GM18526 (cell line): ENCODE results near the gene PYGO2.

Experiments used
- POLR2A ChIP-seq: IDR thresholded peaks from 3 replicates; pipeline ENCODE4 v1.6.1; 2011; ENCODE audit not compliant: insufficient read length; ENCODE audit errors: extremely low read depth

PYGO2 gene

DNA sequence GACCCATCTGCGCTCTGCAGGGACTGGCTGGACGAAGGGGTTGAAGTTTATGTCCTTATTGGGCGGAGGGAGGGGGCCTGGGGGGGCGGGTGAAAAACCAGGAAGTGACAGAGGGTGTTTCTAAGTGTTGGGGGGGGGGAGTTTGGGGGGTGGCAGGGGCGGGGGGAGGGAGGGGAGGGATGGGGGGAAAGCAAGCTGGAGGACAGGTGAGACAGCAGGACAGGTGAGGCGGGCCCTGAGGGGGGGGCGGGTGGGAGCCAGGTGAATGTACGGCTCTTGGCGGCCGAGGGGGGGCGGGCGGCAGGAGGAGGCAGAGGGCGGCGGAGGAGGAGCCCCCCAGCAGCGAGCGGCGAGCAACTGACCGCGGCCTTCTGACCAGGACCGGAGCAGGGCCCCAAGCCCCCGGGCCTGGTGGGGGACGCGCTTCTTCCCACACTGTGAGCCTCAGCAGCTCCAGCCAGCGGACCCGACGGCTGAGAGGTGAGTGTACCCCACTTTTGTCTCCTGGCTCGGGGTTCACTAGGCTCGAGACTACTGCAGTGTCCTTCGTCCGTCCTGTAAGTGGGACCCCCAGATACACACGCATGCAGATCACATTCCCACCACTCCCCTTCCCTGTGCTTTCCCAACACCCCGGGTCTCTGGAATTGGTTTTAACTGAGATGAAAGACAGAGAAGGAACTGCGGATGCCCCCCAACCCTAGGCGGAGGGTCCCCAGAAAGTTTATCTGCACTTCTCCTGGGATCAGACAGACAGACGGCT is 41.1 kb upstream of the PYGO2 start, which contains the start of gene ZBTB7B:
TSS of gene ZBTB7B (plus strand) at position 339 of the 763 bp plus-strand sequence. CDS start 11,859 bp downstream, outside the sequence.
- peak; percentile 16 for TF ChIP-seq POLR2A

DNA sequence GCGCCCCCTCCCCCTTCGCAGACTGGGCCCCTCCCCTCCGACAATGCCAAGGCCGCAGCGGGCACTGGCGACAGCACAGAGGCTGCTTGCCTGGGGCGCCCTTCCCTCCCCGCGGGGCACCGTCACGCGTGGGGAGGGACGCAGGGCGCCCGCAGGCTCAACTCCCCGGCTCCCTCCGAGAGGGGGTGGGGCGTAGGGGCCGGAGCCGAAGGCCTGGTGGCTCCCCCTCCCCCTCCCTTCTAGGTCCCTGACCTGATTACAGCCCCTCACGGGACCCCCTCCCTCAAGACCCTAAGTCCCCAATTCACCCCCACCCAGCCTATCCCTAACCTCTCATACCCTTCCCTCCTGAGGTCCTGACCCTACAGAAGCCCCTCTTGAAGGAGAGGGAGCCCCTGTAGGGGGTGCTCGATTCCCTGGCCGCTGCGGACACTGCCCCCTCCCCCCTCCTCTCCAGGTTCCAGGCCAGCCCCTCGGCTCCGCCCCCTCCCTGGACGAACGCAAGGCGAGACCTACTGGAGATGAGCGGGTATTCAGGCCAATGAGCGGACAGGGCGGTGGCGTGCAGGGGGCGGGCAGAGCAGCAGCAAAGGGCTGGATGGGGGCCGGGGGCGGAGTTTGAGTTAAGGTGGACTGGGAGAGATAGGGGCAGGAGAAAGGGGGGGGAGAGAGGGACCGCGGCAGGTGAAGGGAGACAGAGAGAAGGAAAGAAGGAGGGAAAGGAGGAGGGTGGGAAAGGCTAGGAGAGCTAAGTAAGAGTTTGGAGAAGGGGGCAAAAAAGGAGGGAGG is 40.3 kb upstream of the PYGO2 start:
- no peak for TF ChIP-seq POLR2A

DNA sequence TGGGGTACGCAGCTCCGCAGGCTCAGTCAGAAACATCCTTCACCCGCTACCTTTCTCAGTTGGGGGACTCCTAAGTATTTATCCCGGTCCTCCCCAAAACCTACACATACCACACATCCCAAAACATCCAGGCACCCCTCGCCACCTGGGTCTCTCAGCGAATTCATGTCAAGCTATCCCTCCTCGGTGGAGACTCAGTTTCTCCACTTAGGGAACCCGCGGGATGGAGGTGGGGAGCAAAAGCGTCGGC is 39.8 kb upstream of the PYGO2 start:
- TF ChIP-seq POLR2A = no peak

DNA sequence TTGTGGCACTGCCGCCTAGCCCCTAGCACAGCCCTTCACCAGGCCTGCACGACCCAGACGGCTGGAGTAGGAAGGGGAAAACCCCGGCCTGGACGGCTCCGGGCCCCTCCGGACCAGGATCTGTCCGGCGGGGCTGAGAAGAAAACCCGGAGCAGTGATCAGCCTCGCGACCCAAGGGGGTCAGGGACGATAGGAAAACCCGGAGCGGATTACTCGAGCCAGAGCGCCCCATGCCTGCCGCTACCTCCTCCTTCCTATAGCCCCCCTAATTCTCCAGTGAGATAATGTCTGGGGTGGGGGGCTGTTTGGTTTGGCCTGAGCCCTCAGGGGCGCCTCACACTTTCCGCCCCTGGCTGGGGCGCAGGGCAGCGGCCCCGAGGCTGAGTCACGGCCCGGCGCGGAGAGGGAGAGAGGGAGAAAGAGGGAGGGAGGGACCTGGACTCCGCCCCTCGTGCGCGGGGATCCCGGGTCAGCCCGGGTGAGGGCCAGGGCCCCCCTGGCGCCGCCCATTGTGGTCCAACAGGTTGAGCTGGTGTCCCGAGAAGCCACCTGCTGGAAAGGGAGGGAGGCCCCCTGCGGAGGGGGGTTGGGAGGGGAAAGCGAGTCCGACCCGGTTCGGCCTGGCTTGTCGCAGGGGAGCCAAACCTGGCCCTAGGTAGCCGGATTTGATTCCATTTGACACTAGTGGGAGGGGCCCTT is 39.3 kb upstream of the PYGO2 start:
- peak; percentile 44 for TF ChIP-seq POLR2A

DNA sequence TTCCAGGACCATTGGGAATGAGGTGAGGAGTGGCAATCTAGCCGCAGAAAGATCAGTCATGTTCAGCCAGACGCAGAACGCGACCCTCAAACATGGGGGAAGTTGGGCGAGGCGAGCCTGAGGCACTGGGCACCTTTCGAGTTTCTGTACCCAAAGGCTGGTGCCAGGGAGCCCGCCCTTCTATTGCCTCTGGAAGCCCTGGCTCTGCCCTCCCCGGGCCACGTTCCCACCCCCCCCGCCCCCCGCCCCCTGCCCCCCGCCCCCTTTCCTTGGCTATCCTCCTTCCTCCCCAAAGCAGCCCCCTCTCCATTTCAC is 38.8 kb upstream of the PYGO2 start:
- peak; percentile 4 for TF ChIP-seq POLR2A

DNA sequence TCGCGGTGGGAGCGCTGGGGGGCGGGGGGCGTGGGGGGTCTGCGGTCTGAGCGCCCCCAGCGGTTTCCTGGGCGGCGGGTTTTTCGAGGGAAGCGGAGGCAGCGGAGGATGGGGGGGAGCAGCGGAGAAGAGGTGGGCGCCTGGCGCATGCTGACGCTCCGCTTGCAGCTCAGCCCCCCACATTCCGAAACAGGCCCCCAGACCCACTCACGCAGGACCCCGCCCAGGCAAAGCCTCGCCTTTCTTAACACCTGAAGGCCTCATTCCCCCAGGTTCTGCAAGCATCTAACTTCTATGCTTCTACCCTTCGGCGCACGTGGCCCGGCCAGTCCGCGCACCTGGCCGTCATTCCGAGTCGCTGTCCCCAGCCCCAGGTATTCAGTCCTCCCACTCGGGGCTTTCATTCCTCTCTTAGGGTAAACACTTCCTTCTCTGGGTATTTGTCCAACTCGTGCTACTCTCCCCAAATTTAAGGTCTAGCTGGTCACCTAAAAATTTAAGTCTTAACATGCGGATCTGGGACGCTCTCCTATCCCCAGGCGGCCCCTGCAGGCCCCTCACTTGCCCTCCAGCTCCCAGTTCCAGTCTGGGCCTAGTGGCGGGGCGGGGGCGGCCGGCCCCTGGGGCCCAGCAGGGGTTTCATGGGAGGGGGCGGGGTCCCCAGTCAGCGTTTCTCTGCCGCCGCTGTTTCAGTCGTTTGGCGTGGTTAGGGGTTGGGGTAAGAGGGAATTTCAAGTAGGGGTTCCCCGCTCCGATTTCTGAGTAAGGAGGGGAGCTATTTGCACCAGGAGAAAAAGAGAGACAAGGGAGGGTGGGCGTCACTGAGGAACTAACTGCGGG is 38.2 kb upstream of the PYGO2 start:
- no peak for TF ChIP-seq POLR2A

DNA sequence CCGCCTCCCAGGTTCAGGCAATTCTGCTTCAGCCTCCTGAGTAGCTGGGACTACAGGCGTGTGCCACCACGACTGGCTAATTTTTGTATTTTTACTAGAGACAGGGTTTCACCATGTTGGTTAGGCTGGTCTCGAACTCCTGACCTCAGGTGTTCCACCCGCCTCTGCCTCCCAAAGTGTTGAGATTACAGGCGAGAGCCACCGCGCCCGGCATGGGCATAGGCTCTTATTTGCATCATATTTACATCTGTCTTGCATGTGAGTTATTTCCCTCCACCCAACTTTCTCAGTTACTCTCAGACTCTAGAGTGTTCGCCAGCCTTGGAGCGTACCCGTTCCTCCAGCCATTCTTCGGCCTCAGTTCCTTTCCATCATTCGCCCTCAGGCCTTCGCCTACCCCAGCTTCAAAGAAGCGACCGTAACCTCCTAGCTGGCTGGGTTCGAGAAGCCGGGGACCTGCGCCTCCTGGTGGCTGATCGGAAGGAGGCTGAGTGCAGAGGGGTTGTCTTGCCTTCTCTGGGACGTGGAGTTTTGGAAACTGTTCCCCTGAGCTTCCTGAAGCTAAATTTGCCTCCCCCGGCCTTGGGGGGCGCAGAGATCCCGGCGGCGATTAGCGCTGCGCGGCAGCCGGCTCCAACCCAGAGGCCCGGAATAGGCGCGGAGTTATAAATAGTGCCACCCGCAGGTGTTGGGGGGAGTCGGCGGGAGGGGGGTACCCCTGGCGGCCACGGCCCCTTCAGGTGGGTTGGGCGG is 37.4 kb upstream of the PYGO2 start:
- TF ChIP-seq POLR2A = peak; percentile 58

DNA sequence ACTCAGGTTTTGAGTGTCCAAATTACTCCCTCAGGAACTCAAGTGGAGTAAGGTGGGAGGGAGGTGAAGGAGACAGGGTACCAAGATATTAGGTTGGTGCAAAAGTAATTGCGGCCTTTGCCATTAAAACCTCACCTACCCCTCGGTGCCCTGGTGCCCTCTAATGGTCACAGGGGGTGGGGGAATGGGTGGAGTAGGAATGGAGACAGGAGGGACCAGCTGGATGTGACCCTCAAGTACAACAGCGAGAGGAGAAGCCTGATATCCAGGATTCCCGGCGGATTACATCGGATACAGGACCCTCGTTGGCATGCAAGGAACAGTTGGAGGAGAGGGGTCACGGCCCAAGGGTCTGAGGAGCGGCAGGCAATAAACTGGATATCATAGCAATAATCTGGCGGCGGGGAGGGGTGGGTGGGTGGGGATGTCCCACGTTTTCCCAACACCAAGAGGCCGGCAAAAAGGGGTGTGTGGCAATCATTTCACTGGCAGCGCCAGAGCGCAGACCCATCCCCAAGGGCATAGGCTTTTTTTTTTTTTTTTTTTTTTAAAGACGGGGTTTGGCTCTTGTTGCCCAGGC is 36.7 kb upstream of the PYGO2 start:
- TF ChIP-seq POLR2A = no peak

DNA sequence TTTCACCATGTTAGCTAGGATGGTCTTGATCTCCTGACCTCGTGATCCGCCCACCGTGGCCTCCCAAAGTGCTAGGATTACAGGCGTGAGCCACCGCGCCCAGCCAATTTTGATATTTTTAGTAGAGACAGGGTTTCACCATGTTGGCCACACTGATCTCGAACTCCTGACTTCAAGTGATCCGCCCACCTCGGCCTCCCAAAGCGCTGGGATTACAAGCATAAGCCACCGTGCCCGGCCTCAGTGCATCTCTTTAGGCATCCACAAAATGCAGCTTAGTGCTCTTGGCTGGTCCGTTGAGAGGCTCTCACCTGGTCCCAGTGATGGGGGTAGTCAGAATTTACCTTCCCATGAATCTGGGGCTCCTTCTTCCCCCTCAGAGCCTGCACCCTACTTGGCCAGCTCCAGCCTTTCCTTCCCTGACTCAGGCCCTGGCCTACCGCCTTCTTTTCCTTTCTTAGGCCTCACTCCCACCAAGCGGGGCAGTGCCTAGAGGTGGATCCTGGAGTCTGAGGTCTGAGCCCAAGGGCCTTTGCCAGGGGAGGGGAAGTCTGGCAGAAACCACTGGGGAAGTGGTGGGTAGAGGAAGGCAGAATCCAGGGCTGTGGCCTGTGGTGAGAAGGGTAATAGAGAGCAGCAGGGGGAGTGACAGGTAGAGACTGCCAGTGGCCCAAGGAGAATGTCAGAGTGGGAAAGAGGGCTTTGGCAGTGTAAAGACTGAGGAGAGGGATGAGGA is 35.6 kb upstream of the PYGO2 start:
- no peak for TF ChIP-seq POLR2A

DNA sequence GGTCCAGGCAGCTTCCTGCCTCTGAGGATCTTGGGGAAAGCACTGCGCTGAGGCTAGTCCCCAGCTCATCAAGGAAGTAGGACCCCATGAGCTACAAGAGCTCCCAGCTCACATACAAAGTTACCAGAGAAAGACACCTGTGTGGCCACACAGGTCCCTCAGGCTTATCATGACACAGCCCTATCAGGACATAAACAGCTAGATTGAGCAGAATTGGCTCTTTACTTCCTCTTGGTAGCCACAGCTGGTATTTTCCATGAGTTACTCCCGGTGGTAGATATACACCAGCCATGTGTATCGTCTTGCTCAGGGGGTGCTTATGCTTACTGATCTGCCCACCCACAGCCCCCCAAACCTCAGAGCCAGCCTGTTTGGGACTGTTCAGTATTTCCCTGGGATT is 33.0 kb upstream of the PYGO2 start:
- no peak for TF ChIP-seq POLR2A

DNA sequence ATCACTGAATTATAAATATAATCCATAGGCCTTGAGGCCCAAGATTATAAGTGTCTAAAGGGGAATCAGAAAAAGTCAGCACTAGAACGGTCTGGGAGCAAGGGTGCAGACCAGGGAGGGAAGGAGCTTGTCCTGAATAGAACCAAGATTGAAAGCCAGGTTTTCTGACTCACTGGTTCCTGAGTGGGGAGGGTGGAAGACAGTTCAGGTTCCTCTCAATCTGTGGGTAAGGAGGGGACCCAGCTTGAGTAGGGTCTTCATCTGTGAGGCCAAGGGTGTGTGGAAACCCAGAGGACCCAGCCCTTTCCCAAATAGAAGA is 32.6 kb upstream of the PYGO2 start:
- TF ChIP-seq POLR2A = no peak

DNA sequence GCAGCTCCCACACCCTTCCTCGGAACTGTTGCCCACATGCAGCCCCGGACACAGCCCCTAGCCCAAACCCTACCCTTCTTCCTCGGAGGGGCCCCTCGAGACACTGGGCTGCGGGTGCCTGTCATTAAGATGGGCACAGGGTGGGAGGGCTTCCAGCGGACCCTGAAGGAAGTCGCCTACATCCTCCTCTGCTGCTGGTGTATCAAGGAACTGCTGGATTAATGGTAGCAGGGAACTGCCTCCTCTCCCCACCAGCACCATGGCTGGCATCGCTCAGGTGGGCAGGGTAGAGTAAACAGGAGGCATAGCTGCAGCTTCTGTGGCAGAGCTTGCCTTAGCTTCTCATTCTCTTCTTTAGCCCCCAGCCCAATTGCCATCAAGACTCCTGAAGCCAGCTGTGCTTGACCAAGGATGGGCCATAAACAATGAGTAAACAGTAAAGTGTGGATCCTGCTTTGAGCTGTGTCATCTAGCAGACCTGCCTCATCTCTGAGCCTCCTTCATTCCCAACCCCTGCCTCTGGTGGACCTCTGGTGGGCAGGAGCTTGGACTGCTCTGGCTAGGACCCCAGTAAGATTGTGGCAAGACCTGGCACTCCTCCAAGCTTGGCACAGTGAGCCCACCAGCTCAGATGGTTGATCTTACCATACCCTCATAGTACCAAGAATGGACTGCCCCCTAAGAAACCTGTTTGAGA is 32.1 kb upstream of the PYGO2 start, which contains the start of gene LENEP:
TSS of gene LENEP (plus strand) at position 15 of the 697 bp plus-strand sequence. CDS start at position 37, 22 bp downstream.
- no peak for TF ChIP-seq POLR2A

DNA sequence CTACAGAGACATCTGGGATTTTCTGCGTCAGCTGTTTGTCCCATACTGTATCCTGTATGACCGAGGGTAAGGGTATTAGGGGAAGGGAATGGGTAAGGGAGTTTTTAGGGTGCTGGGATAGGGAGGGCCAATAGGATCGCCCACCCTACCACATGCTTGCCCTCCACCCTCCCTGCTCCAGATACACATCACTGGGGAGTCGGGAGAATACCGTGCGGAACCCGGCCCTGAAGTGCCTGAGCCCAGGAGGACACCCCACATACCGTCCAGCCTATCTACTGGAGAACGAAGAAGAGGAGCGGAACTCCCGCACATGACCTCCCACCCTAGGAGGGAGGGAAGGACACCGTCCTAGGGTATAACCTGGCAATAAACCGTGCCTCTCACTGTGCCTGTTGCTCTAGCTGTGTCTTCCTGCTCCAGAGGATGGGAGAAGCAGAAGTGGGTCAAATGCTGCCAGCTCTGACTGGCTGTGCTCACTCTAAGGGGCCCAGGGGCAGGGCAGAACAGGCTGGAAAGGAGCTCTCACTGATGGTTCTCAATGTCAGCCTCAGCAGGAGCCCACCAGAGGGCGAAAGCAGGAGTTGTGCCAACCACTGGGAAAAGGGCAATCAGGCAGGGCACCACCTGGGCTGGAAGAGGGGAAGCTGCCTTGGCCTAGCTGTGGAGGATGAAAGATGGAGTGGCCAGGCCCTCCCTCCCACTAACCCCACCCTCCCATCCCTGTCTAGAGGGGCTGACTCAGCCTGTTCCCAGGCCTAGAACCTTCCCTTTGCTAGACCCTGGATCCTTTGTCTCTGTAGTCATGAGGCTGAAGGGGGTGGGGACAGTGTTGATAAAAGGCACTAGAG is 31.4 kb upstream of the PYGO2 start:
- TF ChIP-seq POLR2A = no peak

DNA sequence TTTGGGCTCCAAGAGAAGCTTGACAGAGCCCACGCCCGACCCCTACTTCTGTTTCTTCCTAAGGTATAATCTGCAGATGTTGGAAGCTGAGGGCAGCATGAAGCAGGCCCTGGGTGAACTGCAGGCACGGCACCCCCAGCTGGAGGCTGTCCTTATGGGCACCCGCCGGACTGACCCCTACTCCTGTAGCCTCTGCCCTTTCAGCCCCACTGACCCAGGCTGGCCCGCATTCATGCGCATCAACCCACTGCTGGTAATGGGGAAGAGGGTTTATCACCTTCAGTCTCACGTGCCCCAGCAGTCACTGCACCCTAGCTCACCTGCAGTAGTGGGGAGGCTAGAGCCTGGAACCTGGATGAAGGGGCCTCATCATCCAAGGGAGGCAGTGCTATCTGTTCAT is 28.7 kb upstream of the PYGO2 start:
- no peak for TF ChIP-seq POLR2A
